MV-4-11 (cell line): ENCODE results near the gene COG7.
"Not testable (repeated sequence)": the region's sequence is repeated elsewhere in the genome, so short reads cannot be mapped to it uniquely, and the experiment has no call there.

Source experiments
- DNase-seq: peaks from one replicate; lab custom pipeline; 2025; lab: John Stamatoyannopoulos, UW

Gene COG7

GRCh38 chr16:23469814-23470213 is 16.8 kb upstream of the COG7 start:
- DNase-seq = no peak

- no peak for DNase-seq
Measured at GRCh38 chr16:23466162-23466885, 13.3 kb upstream of the COG7 start.

GRCh38 chr16:23465179-23465578 is 12.2 kb upstream of the COG7 start:
- DNase-seq = no peak

GRCh38 chr16:23464196-23464595 is 11.2 kb upstream of the COG7 start:
- DNase-seq = no peak

- DNase-seq = not testable (repeated sequence)
Measured at GRCh38 chr16:23462994-23463393, 10.0 kb upstream of the COG7 start.

- DNase-seq = no peak
Measured at GRCh38 chr16:23453338-23454052, 506 bp upstream of the COG7 start.

- no peak for DNase-seq
Measured at GRCh38 chr16:23452221-23452571, 793 bp downstream of the COG7 start.

GRCh38 chr16:23448392-23448791 is 4.6 kb downstream of the COG7 start:
- DNase-seq = no peak

- not testable (repeated sequence) for DNase-seq
Measured at GRCh38 chr16:23437542-23437941, 15.4 kb downstream of the COG7 start.

- no peak for DNase-seq
Measured at GRCh38 chr16:23436951-23437350, 16.0 kb downstream of the COG7 start.

- peak; percentile 92 for DNase-seq
Measured at GRCh38 chr16:23435500-23435899, 17.5 kb downstream of the COG7 start.

GRCh38 chr16:23434380-23434779 is 18.6 kb downstream of the COG7 start:
- DNase-seq = peak; percentile 51

- no peak for DNase-seq
Measured at GRCh38 chr16:23433261-23433920, 19.6 kb downstream of the COG7 start.

- DNase-seq = no peak
Measured at GRCh38 chr16:23432176-23433128, 20.5 kb downstream of the COG7 start.

GRCh38 chr16:23428351-23428750 is 24.6 kb downstream of the COG7 start:
- DNase-seq = no peak

GRCh38 chr16:23424292-23424958 is 28.6 kb downstream of the COG7 start:
- DNase-seq = no peak

- DNase-seq = no peak
Measured at GRCh38 chr16:23423496-23424049, 29.4 kb downstream of the COG7 start.

- no peak for DNase-seq
Measured at GRCh38 chr16:23420011-23420410, 33.0 kb downstream of the COG7 start.

GRCh38 chr16:23416816-23417215 is 36.2 kb downstream of the COG7 start:
- no peak for DNase-seq

GRCh38 chr16:23414731-23415130 is 38.3 kb downstream of the COG7 start:
- DNase-seq = no peak

GRCh38 chr16:23410176-23410575 is 42.8 kb downstream of the COG7 start:
- no peak for DNase-seq
